NCI-H774 (cell line): ENCODE data around the gene DNAJC12.
"Not testable (repeated sequence)": the region's sequence is repeated elsewhere in the genome, so short reads cannot be mapped to it uniquely, and the experiment has no call there.

Source experiments
- DNase-seq: peaks from one replicate; lab custom pipeline; 2025; lab: John Stamatoyannopoulos, UW

The DNAJC12 gene

DNA sequence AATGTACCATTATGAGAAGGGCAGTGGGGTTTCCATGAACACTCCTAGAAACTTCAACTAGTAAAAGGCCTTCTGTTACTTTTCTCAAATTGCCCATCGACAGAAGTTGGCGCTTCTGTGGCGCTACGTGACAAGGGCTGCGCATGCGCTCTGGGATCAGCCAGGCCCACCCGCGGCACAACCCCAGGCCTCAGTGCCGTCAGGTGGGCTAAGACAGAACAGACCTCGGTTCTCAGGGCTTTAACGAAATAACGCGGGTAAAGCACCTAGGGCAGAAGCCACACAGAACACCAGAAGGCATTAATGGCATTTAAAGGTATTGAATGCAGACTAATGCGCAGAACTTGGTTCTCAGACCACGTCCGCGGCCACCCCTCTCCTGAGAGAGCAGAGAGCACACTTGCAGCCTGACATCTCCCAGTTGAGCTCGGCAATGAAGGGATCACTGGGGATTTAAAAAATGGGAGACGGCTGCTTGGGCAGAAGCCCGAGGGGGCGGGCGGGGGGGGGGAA, 74.4 kb downstream of the DNAJC12 start:
- DNase-seq: peak; percentile 69

DNA sequence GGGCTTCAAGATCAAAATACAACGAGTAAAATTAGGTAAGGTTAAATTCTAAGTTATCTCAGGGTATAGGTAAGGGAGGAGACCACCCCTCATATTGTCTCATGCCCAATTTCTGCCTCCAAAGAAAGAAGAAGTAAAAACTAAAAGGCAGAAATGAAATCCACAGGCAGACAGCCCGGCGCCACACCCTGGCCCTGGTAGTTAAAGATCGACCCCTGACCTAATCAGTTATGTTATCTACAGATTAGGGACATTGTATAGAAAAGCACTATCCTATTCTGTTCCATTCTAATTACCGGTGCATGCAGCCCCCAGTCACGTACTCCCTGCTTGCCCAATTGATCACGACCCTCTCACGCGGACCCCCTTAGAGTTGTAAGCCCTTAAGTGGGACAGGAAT, 75.4 kb downstream of the DNAJC12 start:
- DNase-seq: not testable (repeated sequence)

DNA sequence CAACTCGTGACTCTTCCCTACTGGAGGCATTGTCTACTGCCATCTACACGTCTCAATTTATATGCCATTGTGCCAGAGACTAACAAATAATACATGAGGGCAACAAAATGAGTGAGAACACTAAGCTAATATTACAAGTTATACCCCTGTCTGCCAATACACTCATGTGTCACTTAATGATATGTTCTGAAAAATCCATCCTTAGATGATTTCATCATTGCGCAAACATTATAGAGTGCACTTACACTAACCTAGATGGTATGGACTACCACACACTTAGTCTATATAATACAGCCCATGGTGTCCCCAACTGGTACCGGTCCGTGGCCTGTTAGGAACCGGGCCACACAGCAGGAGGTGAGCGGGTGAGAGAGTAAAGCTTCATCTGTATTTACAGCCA, 77.7 kb downstream of the DNAJC12 start:
- no peak for DNase-seq
